T-cell (primary cell): ENCODE data around the gene ASGR2. TPM values are rescaled to one million over a fixed set of nuclear protein-coding genes. Genes with fewer than 3 reads are reported as not detected.
"Not testable (repeated sequence)": the region's sequence is repeated elsewhere in the genome, so short reads cannot be mapped to it uniquely, and the experiment has no call there.

ENCODE experiments used
- ATAC-seq, 4 experiments: fragments of 200-7000 bp in 3 of 4; fragments of 150-1000 bp in 1 of 4; cut with Tn5 transposase; replicated peaks in 1 of 4; 1 replicate in 3 of 4; 2 replicates in 1 of 4; pipeline ENCODE4 v1.10.0; 2021; ENCODE audit warnings: moderate library complexity in 3 of 4, mild to moderate bottlenecking in 2 of 4, moderate number of reproducible peaks in 1 of 4
- CTCF ChIA-PET, 2 donors: fragments of 300-600 bp; sonication (Branson Sonifier 250); formaldehyde crosslinking; loops; one replicate each; lab custom pipeline; 2022; ENCODE audit warnings: antibody characterized with exemption in 2 of 2; lab: Charles Lee
- POLR2A ChIA-PET, 2 donors: fragments of 300-600 bp; sonication (Branson Sonifier 250); formaldehyde crosslinking; loops; one replicate each; lab custom pipeline; 2022; ENCODE audit warnings: antibody characterized with exemption in 2 of 2; lab: Charles Lee
- DNase-seq, 35 experiments: peaks; one replicate each; pipeline versions ENCODE4 v3.0.0 to v3.0.0-alpha.2; 2013 to 2023
- H3K27ac ChIP-seq: one replicate; pipeline ENCODE4 v1.5.1; 2013; ENCODE audit warnings: low read length
- H3K27me3 ChIP-seq, 2 experiments: replicated peaks in 1 of 2; 1 replicate in 1 of 2; 2 replicates in 1 of 2; pipeline versions ENCODE4 v1.6.1 to v1.7.0; 2013; ENCODE audit warnings: low read length in 1 of 2, mixed read lengths in 1 of 2; ENCODE audit not compliant: control insufficient read depth in 2 of 2, insufficient read depth in 2 of 2; ENCODE audit errors: extremely low read depth in 1 of 2
- H3K36me3 ChIP-seq, 2 donors: 1 replicate in 1 of 2; 2 replicates in 1 of 2; pipeline versions ENCODE4 v1.6.1 to v1.7.0; 2013; ENCODE audit warnings: low read length in 1 of 2; ENCODE audit not compliant: control insufficient read depth in 2 of 2, insufficient read depth in 1 of 2; ENCODE audit errors: extremely low read depth in 1 of 2
- H3K4me1 ChIP-seq, 2 experiments: 1 replicate in 1 of 2; 2 replicates in 1 of 2; pipeline versions ENCODE4 v1.6.1 to v1.7.0; 2013; ENCODE audit warnings: low read length in 2 of 2, mixed read lengths in 1 of 2; ENCODE audit not compliant: insufficient read depth in 2 of 2, control insufficient read depth in 1 of 2; ENCODE audit errors: extremely low read depth in 1 of 2
- H3K4me3 ChIP-seq, 2 donors: 1 replicate in 1 of 2; 2 replicates in 1 of 2; pipeline versions ENCODE4 v1.5.1 to v1.7.0; 2013; ENCODE audit warnings: mild to moderate bottlenecking in 2 of 2, low read length in 1 of 2, moderate library complexity in 1 of 2; ENCODE audit not compliant: control insufficient read depth in 1 of 2; ENCODE audit errors: extremely low read depth in 1 of 2
- H3K9me3 ChIP-seq: 2 replicates; pipeline ENCODE4 v1.7.0; 2013
- H3K27ac Mint-ChIP-seq, 2 donors: one replicate each; pipeline ENCODE4 v1.8.0; 2020 to 2021; ENCODE audit warnings: mild to moderate bottlenecking in 2 of 2, mixed read lengths in 2 of 2
- H3K27me3 Mint-ChIP-seq, 2 donors: one replicate each; pipeline ENCODE4 v1.8.0; 2021 to 2022; ENCODE audit warnings: mixed read lengths in 2 of 2
- H3K36me3 Mint-ChIP-seq: one replicate; pipeline ENCODE4 v1.8.0; 2021; ENCODE audit warnings: mixed read lengths
- H3K4me1 Mint-ChIP-seq, 3 donors: one replicate each; pipeline ENCODE4 v1.8.0; 2020 to 2022; ENCODE audit warnings: mixed read lengths in 3 of 3, mild to moderate bottlenecking in 1 of 3
- H3K4me3 Mint-ChIP-seq, 3 donors: one replicate each; pipeline ENCODE4 v1.8.0; 2020 to 2022; ENCODE audit warnings: mild to moderate bottlenecking in 3 of 3, mixed read lengths in 3 of 3, moderate library complexity in 3 of 3
- H3K9me3 Mint-ChIP-seq, 3 donors: one replicate each; pipeline ENCODE4 v1.8.0; 2020 to 2022; ENCODE audit warnings: mixed read lengths in 3 of 3
- WGBS: methylation state at CpG from one replicate; pipeline ENCODE4 v1.1.5; 2013; ENCODE audit warnings: missing lambda C conversion rate; ENCODE audit not compliant: insufficient coverage; 5-methylcytosine and 5-hydroxymethylcytosine counted together
- total RNA-seq, 35 experiments: library from RNA in 6 of 35; stranded (reverse) in 6 of 35; fragments of 120-200 nt in 1 of 35; gene quantifications; one replicate each; pipeline versions ENCODE4 v1.2.1 to v1.2.4 and lab custom pipeline; 2013 to 2026

Gene ASGR2, protein sequence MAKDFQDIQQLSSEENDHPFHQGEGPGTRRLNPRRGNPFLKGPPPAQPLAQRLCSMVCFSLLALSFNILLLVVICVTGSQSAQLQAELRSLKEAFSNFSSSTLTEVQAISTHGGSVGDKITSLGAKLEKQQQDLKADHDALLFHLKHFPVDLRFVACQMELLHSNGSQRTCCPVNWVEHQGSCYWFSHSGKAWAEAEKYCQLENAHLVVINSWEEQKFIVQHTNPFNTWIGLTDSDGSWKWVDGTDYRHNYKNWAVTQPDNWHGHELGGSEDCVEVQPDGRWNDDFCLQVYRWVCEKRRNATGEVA
- total RNA-seq: under 1 TPM in 4 of 5 donors, not detected in 1; 0.25 to 0.55 (median 0.47) TPM
- 0.20 TPM for total RNA-seq (2013)
- 0 to 0.28 (median 0) reads per million in 29 experiments for total RNA-seq (lab: John Stamatoyannopoulos, UW)

GRCh38 chr17:7114241-7114874 is at the start of gene ASGR2:
TSS of gene ASGR2 (minus strand) at chr17:7114822. CDS start at chr17:7114240, 582 bp downstream.
- Histone ChIP-seq H3K4me1 (peaks cover 0 to 7% of the 10 kb centered on the region in 2 experiments), H3K27ac (no peak within 1 kb of the TSS), H3K4me3 (no peak within 1 kb of the TSS), H3K27me3 (peaks cover 0 to 23% of the 10 kb centered on the region in 2 experiments), H3K36me3 (no peaks in the 10 kb centered on the region), H3K9me3 (no peaks in the 10 kb centered on the region)
- Mint-ChIP-seq H3K4me1 (peaks cover 5 to 10% (median 7%) of the 10 kb centered on the region in 3 donors), H3K27me3 (peaks cover 0 to 6% of the 10 kb centered on the region in 2 donors), H3K36me3 (no peaks in the 10 kb centered on the region), H3K9me3 (no peaks in the 10 kb centered on the region), H3K27ac (no peak within 1 kb of the TSS), H3K4me3 (no peak within 1 kb of the TSS)
- POLR2A ChIA-PET: interaction anchor here (0.6 to 0.7 kb wide), 2 partner anchors 19 to 95 kb away, joined by 3 read pairs; no protein-coding TSS in a partner anchor
- ATAC-seq (no peak), DNase-seq (no peak)
- 95% methylated on average over 4 of the region's 14 CpGs for WGBS
- CTCF ChIA-PET: no interaction called here

- ATAC-seq, H3K4me1 Mint-ChIP-seq, DNase-seq, H3K36me3 ChIP-seq, POLR2A ChIA-PET, H3K9me3 ChIP-seq, H3K4me1 ChIP-seq, H3K36me3 Mint-ChIP-seq, H3K27ac ChIP-seq, H3K9me3 Mint-ChIP-seq, H3K4me3 Mint-ChIP-seq, H3K27ac Mint-ChIP-seq, H3K4me3 ChIP-seq, CTCF ChIA-PET: not testable (repeated sequence)
- 32% methylated on average over 3 of the region's 10 CpGs for WGBS
- H3K27me3 ChIP-seq: peaks cover 0 to 25% of the 10 kb centered on the region in 2 experiments
- peaks cover 14 to 15% of the 10 kb centered on the region in 2 donors for H3K27me3 Mint-ChIP-seq
Measured at GRCh38 chr17:7159571-7159970, 44.9 kb upstream of the ASGR2 start.

- H3K9me3 ChIP-seq, DNase-seq, H3K36me3 Mint-ChIP-seq, CTCF ChIA-PET, H3K27ac ChIP-seq, H3K36me3 ChIP-seq, H3K4me1 ChIP-seq, ATAC-seq, H3K27ac Mint-ChIP-seq, H3K4me3 ChIP-seq, H3K9me3 Mint-ChIP-seq, H3K4me3 Mint-ChIP-seq, H3K4me1 Mint-ChIP-seq: not testable (repeated sequence)
- 100% methylated on average over 1 of the region's 10 CpGs for WGBS
- H3K27me3 ChIP-seq: peaks cover 0 to 17% of the 10 kb centered on the region in 2 experiments
- peaks cover 15 to 18% of the 10 kb centered on the region in 2 donors for H3K27me3 Mint-ChIP-seq
- POLR2A ChIA-PET: interaction anchor here in 1 of 2 donors (0.6 kb wide), 1 partner anchor 26 kb away, joined by 3 read pairs; no protein-coding TSS in a partner anchor
Measured at GRCh38 chr17:7158424-7158823, 43.8 kb upstream of the ASGR2 start.

DNA sequence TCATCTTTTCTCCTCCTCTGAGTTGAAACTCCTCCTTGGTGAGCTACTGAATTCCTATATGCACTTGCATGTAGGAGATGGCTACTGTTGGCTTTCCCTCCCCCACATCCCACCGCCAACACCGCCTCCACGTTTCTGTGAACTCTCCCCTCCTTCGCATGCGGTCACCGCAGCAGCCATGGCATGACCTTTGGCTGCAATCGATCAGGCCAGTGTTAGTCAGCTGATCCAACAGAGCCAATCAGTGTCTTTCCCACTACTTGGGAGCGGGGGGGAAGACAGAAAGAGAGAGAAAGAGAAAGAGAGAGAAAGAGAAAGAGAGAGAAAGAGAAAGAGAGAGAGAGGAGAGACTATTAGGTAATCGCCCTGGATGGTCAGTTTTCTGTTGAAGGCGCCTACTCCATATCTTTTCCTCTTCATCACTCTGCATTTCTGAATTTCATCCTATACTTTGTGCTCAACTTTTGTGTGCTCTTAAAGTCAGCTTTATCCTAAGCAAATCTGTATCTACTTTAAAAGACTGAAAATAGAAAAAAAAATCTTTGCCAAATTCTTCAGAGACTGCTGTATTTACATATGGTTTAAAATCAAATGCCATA is 41.8 kb upstream of the ASGR2 start:
- Histone ChIP-seq H3K9me3 (no peaks in the 10 kb centered on the region), H3K4me3 (no peak overlapping the region), H3K36me3 (no peaks in the 10 kb centered on the region), H3K27ac (no peak overlapping the region), H3K4me1 (no peaks in the 10 kb centered on the region), H3K27me3 (peaks cover 0 to 13% of the 10 kb centered on the region in 2 experiments)
- Mint-ChIP-seq H3K27me3 (peaks cover 9 to 24% of the 10 kb centered on the region in 2 donors), H3K36me3 (no peaks in the 10 kb centered on the region), H3K4me3 (no peak overlapping the region), H3K27ac (no peak overlapping the region), H3K4me1 (no peaks in the 10 kb centered on the region), H3K9me3 (no peaks in the 10 kb centered on the region)
- no CpG with 5 or more reads among the region's 10 CpGs for WGBS
- ChIA-PET POLR2A (no interaction called here), CTCF (no interaction called here)
- DNase-seq (no peak), ATAC-seq (no peak)

GRCh38 chr17:7147772-7148171 is 33.1 kb upstream of the ASGR2 start:
- H3K4me3 Mint-ChIP-seq: no peak overlapping the region
- ATAC-seq: peak in 1 of 4 experiments; percentile 35
- H3K36me3 Mint-ChIP-seq: no peaks in the 10 kb centered on the region
- DNase-seq: no peak
- Histone ChIP-seq H3K4me1 (no peaks in the 10 kb centered on the region), H3K9me3 (no peaks in the 10 kb centered on the region), H3K4me3 (no peak overlapping the region), H3K27ac (no peak overlapping the region), H3K36me3 (no peaks in the 10 kb centered on the region), H3K27me3 (peaks cover 0 to 3% of the 10 kb centered on the region in 2 experiments)
- H3K27ac Mint-ChIP-seq: no peak overlapping the region
- peaks cover 0 to 10% of the 10 kb centered on the region in 2 donors for H3K27me3 Mint-ChIP-seq
- H3K9me3 Mint-ChIP-seq: no peaks in the 10 kb centered on the region
- POLR2A ChIA-PET: no interaction called here
- H3K4me1 Mint-ChIP-seq: no peaks in the 10 kb centered on the region
- CTCF ChIA-PET: interaction anchor here in 1 of 2 donors (0.7 kb wide), 1 partner anchor 30 kb away, joined by 3 read pairs; no protein-coding TSS in a partner anchor
- 36% methylated on average over 1 of the region's 3 CpGs for WGBS

- no peak overlapping the region for H3K27ac ChIP-seq
- H3K9me3 ChIP-seq: no peaks in the 10 kb centered on the region
- no peaks in the 10 kb centered on the region for H3K9me3 Mint-ChIP-seq
- ChIA-PET CTCF (interaction anchor here (0.6 to 1.5 kb wide), 11 partner anchors 16 to 1115 kb away, joined by 3 to 7 read pairs (median 4); no protein-coding TSS in a partner anchor), POLR2A (no interaction called here)
- no peaks in the 10 kb centered on the region for H3K4me1 Mint-ChIP-seq
- DNase-seq (no peak), ATAC-seq (no peak)
- no peaks in the 10 kb centered on the region for H3K4me1 ChIP-seq
- 75% methylated on average over 3 of the region's 6 CpGs for WGBS
- no peaks in the 10 kb centered on the region for H3K36me3 ChIP-seq
- H3K27me3 Mint-ChIP-seq: peaks cover 0 to 7% of the 10 kb centered on the region in 2 donors
- peaks cover 0 to 3% of the 10 kb centered on the region in 2 experiments for H3K27me3 ChIP-seq
- H3K4me3 ChIP-seq: no peak overlapping the region
- no peak overlapping the region for H3K27ac Mint-ChIP-seq
- no peak overlapping the region for H3K4me3 Mint-ChIP-seq
- no peaks in the 10 kb centered on the region for H3K36me3 Mint-ChIP-seq
Measured at GRCh38 chr17:7146115-7146514, 31.5 kb upstream of the ASGR2 start.
